H1 (cell line): Measurements from ENCODE around the gene SFTPB. TPM values are rescaled to one million over a fixed set of nuclear protein-coding genes. Genes with fewer than 3 reads are reported as not detected.

Experiments used
- CTCF ChIA-PET: fragments of 300-600 bp; sonication (Branson Sonifier 250); formaldehyde crosslinking; loops from one replicate; lab custom pipeline; 2021; ENCODE audit not compliant: partially characterized antibody; lab: Charles Lee
- POLR2A ChIA-PET: fragments of 300-600 bp; sonication (Branson Sonifier 250); formaldehyde crosslinking; loops from one replicate; lab custom pipeline; 2021; ENCODE audit warnings: inconsistent platforms; ENCODE audit not compliant: partially characterized antibody; lab: Charles Lee
- DNase-seq, 2 experiments: peaks; one replicate each; pipeline versions ENCODE4 v3.0.0 to v3.0.0-alpha.2; 2010 to 2022; ENCODE audit warnings: low spot score in 2 of 2, low read depth in 1 of 2, mixed read lengths in 1 of 2
- FAIRE-seq: peaks from 2 replicates; lab custom pipeline; 2011; peaks lifted over from hg19 to GRCh38; lab: Jason Lieb, UNC
- H2AFZ ChIP-seq: 2 replicates; pipeline ENCODE4 v1.8.1; 2012; ENCODE audit warnings: low read length, inconsistent platforms
- H2AK5ac ChIP-seq: 2 replicates; pipeline ENCODE4 v1.6.1; 2013; ENCODE audit warnings: low read depth, low read length
- H2BK120ac ChIP-seq: replicated peaks from 2 replicates; pipeline ENCODE3; 2013; ENCODE audit warnings: low read depth, low read length, inconsistent platforms
- H2BK12ac ChIP-seq: 2 replicates; pipeline ENCODE4 v1.6.1; 2013; ENCODE audit warnings: low read depth, low read length
- H2BK15ac ChIP-seq: 2 replicates; pipeline ENCODE4 v1.6.1; 2013; ENCODE audit warnings: low read length
- H2BK20ac ChIP-seq: 2 replicates; pipeline ENCODE4 v1.6.1; 2013; ENCODE audit warnings: low read length
- H2BK5ac ChIP-seq: 2 replicates; pipeline ENCODE4 v1.6.1; 2013; ENCODE audit warnings: low read depth, low read length
- H3K14ac ChIP-seq: 2 replicates; pipeline ENCODE4 v1.6.1; 2013; ENCODE audit warnings: inconsistent platforms; ENCODE audit not compliant: insufficient read length
- H3K18ac ChIP-seq: 2 replicates; pipeline ENCODE4 v1.6.1; 2013; ENCODE audit warnings: low read length; ENCODE audit errors: extremely low read depth
- H3K23ac ChIP-seq: 2 replicates; pipeline ENCODE4 v1.6.1; 2013; ENCODE audit warnings: inconsistent platforms; ENCODE audit not compliant: insufficient read length
- H3K23me2 ChIP-seq: 2 replicates; pipeline ENCODE4 v1.6.1; 2013; ENCODE audit warnings: low read depth, low read length
- H3K27ac ChIP-seq: 2 replicates; pipeline ENCODE4 v1.6.1; 2011; ENCODE audit warnings: low read depth, low read length, inconsistent platforms
- H3K27me3 ChIP-seq, 4 experiments: replicated peaks in 1 of 4; 1 replicate in 1 of 4; 2 replicates in 3 of 4; pipeline versions ENCODE4 v1.6.1 to v1.8.1; 2011 to 2013; ENCODE audit warnings: low read length in 3 of 4, mild to moderate bottlenecking in 3 of 4, inconsistent platforms in 2 of 4, mixed read lengths in 2 of 4, moderate library complexity in 1 of 4; ENCODE audit not compliant: control insufficient read depth in 3 of 4, insufficient read depth in 3 of 4; ENCODE audit errors: extremely low read depth in 1 of 4
- H3K36me3 ChIP-seq, 4 experiments: 2 replicates each; pipeline versions ENCODE4 v1.6.1 to v1.8.1; 2011 to 2013; ENCODE audit warnings: mild to moderate bottlenecking in 4 of 4, low read length in 3 of 4, moderate library complexity in 2 of 4, control low read depth in 1 of 4, inconsistent platforms in 1 of 4; ENCODE audit not compliant: insufficient read depth in 4 of 4, control insufficient read depth in 2 of 4
- H3K4ac ChIP-seq: replicated peaks from 2 replicates; pipeline ENCODE3; 2013; ENCODE audit warnings: low read length, low read depth, mixed read lengths, inconsistent platforms; ENCODE audit not compliant: insufficient read length
- H3K4me1 ChIP-seq, 4 experiments: replicated peaks in 1 of 4; 1 replicate in 1 of 4; 2 replicates in 3 of 4; pipeline versions ENCODE4 v1.6.1 to v1.8.1; 2011 to 2013; ENCODE audit warnings: low read length in 3 of 4, inconsistent platforms in 2 of 4, mixed read lengths in 1 of 4; ENCODE audit not compliant: insufficient read depth in 4 of 4, control insufficient read depth in 3 of 4
- H3K4me2 ChIP-seq, 2 experiments: 2 replicates each; pipeline versions ENCODE4 v1.6.1 to v1.8.1; 2011 to 2013; ENCODE audit warnings: low read depth in 2 of 2, low read length in 2 of 2, control low read depth in 1 of 2, inconsistent platforms in 1 of 2, mild to moderate bottlenecking in 1 of 2; ENCODE audit not compliant: insufficient read depth in 1 of 2
- H3K4me3 ChIP-seq, 4 experiments: fragments of 200-600, 300-600 bp in 1 of 4; sonication (generic), shearing (Covaris generic), sonication (Bioruptor Twin) in 1 of 4; 2 replicates each; pipeline versions ENCODE4 v1.5.1 to v1.8.1; 2011 to 2016; ENCODE audit warnings: low read length in 4 of 4, low read depth in 3 of 4, control low read depth in 2 of 4, inconsistent platforms in 2 of 4, mild to moderate bottlenecking in 2 of 4, mixed read lengths in 1 of 4, moderate library complexity in 1 of 4; ENCODE audit not compliant: insufficient read depth in 2 of 4; ENCODE audit errors: extremely low read depth in 1 of 4
- H3K56ac ChIP-seq: replicated peaks from 2 replicates; pipeline ENCODE3; 2013; ENCODE audit warnings: low read depth, mild to moderate bottlenecking, mixed read lengths, low read length, inconsistent platforms; ENCODE audit not compliant: insufficient read length
- H3K79me1 ChIP-seq: 2 replicates; pipeline ENCODE4 v1.6.1; 2013; ENCODE audit warnings: low read depth, low read length, control low read depth
- H3K79me2 ChIP-seq, 2 experiments: 2 replicates each; pipeline versions ENCODE4 v1.6.1 to v1.8.1; 2012 to 2013; ENCODE audit warnings: low read length in 2 of 2, mild to moderate bottlenecking in 2 of 2, inconsistent platforms in 1 of 2; ENCODE audit not compliant: insufficient read depth in 2 of 2, control insufficient read depth in 1 of 2
- H3K9ac ChIP-seq, 4 experiments: replicated peaks in 1 of 4; 1 replicate in 1 of 4; 2 replicates in 3 of 4; pipeline versions ENCODE4 v1.6.1 to v1.8.1; 2011 to 2013; ENCODE audit warnings: low read depth in 3 of 4, low read length in 3 of 4, control low read depth in 2 of 4, mild to moderate bottlenecking in 2 of 4, moderate library complexity in 2 of 4, inconsistent platforms in 1 of 4; ENCODE audit errors: extremely low read depth in 1 of 4
- H3K9me3 ChIP-seq, 2 experiments: 2 replicates each; pipeline versions ENCODE4 v1.6.1 to v1.8.1; 2012 to 2013; ENCODE audit warnings: mild to moderate bottlenecking in 2 of 2, moderate library complexity in 2 of 2, control low read depth in 1 of 2, inconsistent platforms in 1 of 2, low read depth in 1 of 2, low read length in 1 of 2, mixed read lengths in 1 of 2; ENCODE audit not compliant: insufficient read depth in 2 of 2
- H4K20me1 ChIP-seq, 2 experiments: replicated peaks in 1 of 2; 2 replicates each; pipeline versions ENCODE3 to v1.8.1; 2011 to 2013; ENCODE audit warnings: inconsistent platforms in 2 of 2, low read length in 2 of 2, mild to moderate bottlenecking in 1 of 2; ENCODE audit not compliant: insufficient read depth in 2 of 2, control insufficient read depth in 1 of 2
- H4K5ac ChIP-seq: 2 replicates; pipeline ENCODE4 v1.6.1; 2013; ENCODE audit warnings: low read length, low read depth, mixed read lengths, inconsistent platforms; ENCODE audit not compliant: insufficient read length
- H4K8ac ChIP-seq: 2 replicates; pipeline ENCODE4 v1.8.0; 2013; ENCODE audit warnings: mild to moderate bottlenecking, moderate library complexity, low read length, inconsistent platforms; ENCODE audit not compliant: insufficient read depth; ENCODE audit errors: extremely low read depth
- H4K91ac ChIP-seq: replicated peaks from 2 replicates; pipeline ENCODE3; 2013; ENCODE audit warnings: low read length, mixed read lengths, inconsistent platforms; ENCODE audit not compliant: insufficient read length
- ASH2L ChIP-seq: fragments of 200-600, 300-600 bp; sonication (generic); IDR thresholded peaks from one replicate; pipeline ENCODE4 v1.7.1; 2017; ENCODE audit warnings: low read length
- CHD2 ChIP-seq: IDR thresholded peaks from 2 replicates; pipeline ENCODE4 v1.6.1; 2012; ENCODE audit warnings: low read length, improper control_type of control experiment
- CREB1 ChIP-seq: IDR thresholded peaks from 2 replicates; pipeline ENCODE4 v1.6.1; 2012; ENCODE audit warnings: inconsistent platforms
- EZH2 ChIP-seq: fragments of 200-600 bp; sonication (generic); IDR thresholded peaks from 2 replicates; pipeline ENCODE4 v1.7.1; 2012; ENCODE audit warnings: low read depth, mild to moderate bottlenecking, moderate library complexity, low read length, inconsistent platforms; ENCODE audit not compliant: severe bottlenecking
- GTF2F1 ChIP-seq: IDR thresholded peaks from 2 replicates; pipeline ENCODE4 v1.6.1; 2012; ENCODE audit warnings: low read depth, low read length, improper control_type of control experiment, borderline replicate concordance
- KDM1A ChIP-seq: fragments of 200-600, 300-600 bp; sonication (generic); IDR thresholded peaks from 2 replicates; pipeline ENCODE4 v1.7.1; 2016; ENCODE audit warnings: mild to moderate bottlenecking, low read length, borderline replicate concordance
- PHF8 ChIP-seq: fragments of 200-600 bp; sonication (generic); conservative IDR thresholded peaks from 2 replicates; pipeline ENCODE4 v1.7.1; 2012; ENCODE audit warnings: low read depth, mild to moderate bottlenecking, inconsistent platforms, low read length, moderate library complexity
- RFX5 ChIP-seq: IDR thresholded peaks from 2 replicates; pipeline ENCODE4 v1.6.1; 2011; ENCODE audit warnings: low read depth, low read length, improper control_type of control experiment, borderline replicate concordance
- RXRA ChIP-seq: IDR thresholded peaks from 2 replicates; pipeline ENCODE4 v1.6.1; 2011; ENCODE audit warnings: low read depth, mild to moderate bottlenecking, low read length, moderate library complexity; ENCODE audit not compliant: insufficient read depth
- SIN3A ChIP-seq, 2 experiments: IDR thresholded peaks in 1 of 2; conservative IDR thresholded peaks in 1 of 2; 2 replicates each; pipeline ENCODE4 v1.6.1; 2011 to 2012; ENCODE audit warnings: low read length in 2 of 2, improper control_type of control experiment in 1 of 2, low read depth in 1 of 2, mild to moderate bottlenecking in 1 of 2
- TAF7 ChIP-seq: optimal IDR thresholded peaks from 2 replicates; pipeline ENCODE3; 2011; ENCODE audit warnings: low read depth, mild to moderate bottlenecking, inconsistent platforms, low read length, moderate library complexity, borderline replicate concordance
- TEAD4 ChIP-seq: IDR thresholded peaks from 2 replicates; pipeline ENCODE4 v1.6.1; 2012; ENCODE audit warnings: low read depth, low read length, inconsistent platforms, mixed read lengths
- WGBS, 2 experiments: shearing (Covaris generic) in 1 of 2; methylation state at CpG; one replicate each; pipeline versions ENCODE4 v1.1.6 to v1.1.7; 2013 to 2015; ENCODE audit warnings: low lambda C conversion rate in 2 of 2, mixed read lengths in 2 of 2, inconsistent platforms in 1 of 2, low coverage in 1 of 2, missing lambda C conversion rate in 1 of 2; ENCODE audit not compliant: insufficient replicate concordance in 2 of 2, insufficient coverage in 1 of 2, insufficient read length in 1 of 2; ENCODE audit errors: extremely low coverage in 1 of 2, missing lambda C conversion rate in 1 of 2; 5-methylcytosine and 5-hydroxymethylcytosine counted together
- polyA plus RNA-seq, 7 experiments: library from polyadenylated mRNA; depleted of rRNA in 3 of 7; stranded (reverse) in 5 of 7; unstranded in 2 of 7; fragments of >200 nt in 5 of 7; fragments of 200-250 nt in 2 of 7; gene quantifications; 1 replicate in 5 of 7; 2 replicates in 1 of 7; 4 replicates in 1 of 7; pipeline versions ENCODE4 v1.2.1 to v1.2.3, GENCODE V29; 2011 to 2013; ENCODE audit warnings: missing spikeins in 2 of 7, mixed read lengths in 2 of 7
- total RNA-seq: library from RNA; stranded (reverse); fragmentation: NEBNext Ultra II Directional; extraction: Animal tissue kit (Norgen Biotek cat#: 25700); gene quantifications from 2 replicates; pipeline ENCODE4 v1.2.1, GENCODE V29; 2021

The SFTPB gene
- total and polyA plus RNA-seq, 2 of the 8 experiments (the other 6 are each of a cell fraction or from before 2014, with no cell fraction given) = not detected

DNA sequence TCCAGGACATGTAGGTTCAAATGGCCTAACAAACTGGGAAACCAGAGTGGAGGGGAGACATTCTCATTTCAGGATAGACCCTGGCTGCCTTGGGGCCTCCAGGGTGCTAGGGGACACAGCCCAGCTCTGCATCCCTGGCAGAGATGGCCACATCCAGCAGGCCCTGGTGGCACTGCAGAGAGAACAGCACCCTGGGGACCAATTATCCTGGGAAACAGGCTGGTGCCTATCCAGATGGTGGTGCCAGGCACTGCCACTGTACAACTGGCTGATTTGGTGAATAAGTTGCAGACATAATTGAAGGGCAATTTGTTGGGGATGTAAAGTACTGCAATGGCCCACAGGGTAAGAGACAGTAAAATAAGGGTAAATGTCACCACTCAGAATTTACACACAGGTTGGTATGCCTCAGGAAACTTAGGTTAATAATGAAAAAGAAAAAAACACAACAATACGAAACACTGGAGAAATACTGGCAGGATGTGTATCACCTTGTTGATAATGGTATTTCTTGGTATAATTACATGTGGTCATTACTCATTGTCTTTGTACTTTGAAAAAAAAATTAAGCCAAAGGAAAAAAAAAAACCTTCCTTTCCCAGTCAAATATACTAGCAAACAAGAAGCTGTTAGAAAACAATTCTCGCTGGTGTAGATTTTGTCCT is 12.8 kb upstream of the SFTPB start:
- H3K4ac ChIP-seq = no peak overlapping the region
- no peak overlapping the region for H2BK5ac ChIP-seq
- no peak overlapping the region for H3K27ac ChIP-seq
- no peak overlapping the region for H4K91ac ChIP-seq
- no peak overlapping the region for H3K4me3 ChIP-seq
- H3K18ac ChIP-seq = no peak overlapping the region
- ChIA-PET POLR2A (interaction anchor here (0.9 to 2.2 kb wide), 2 partner anchors 25 to 36 kb away, joined by 3 to 10 read pairs; no protein-coding TSS in a partner anchor), CTCF (interaction anchor here (0.6 to 7.5 kb wide), 7 partner anchors 11 to 133 kb away, joined by 3 to 80 read pairs (median 13); no protein-coding TSS in a partner anchor)
- no peak overlapping the region for H4K5ac ChIP-seq
- H2BK120ac ChIP-seq = no peak overlapping the region
- no peak overlapping the region for H3K56ac ChIP-seq
- H3K36me3 ChIP-seq = no peaks in the 10 kb centered on the region
- H3K27me3 ChIP-seq = no peaks in the 10 kb centered on the region; a peak in 1 of 7 replicates
- H2AK5ac ChIP-seq = no peak overlapping the region
- no peak overlapping the region for H4K8ac ChIP-seq
- no peaks in the 10 kb centered on the region for H3K79me1 ChIP-seq
- no peak overlapping the region for H2AFZ ChIP-seq
- H3K4me2 ChIP-seq = no peak overlapping the region
- no peak overlapping the region for H2BK20ac ChIP-seq
- H3K14ac ChIP-seq = no peak overlapping the region
- DNase-seq (no peak), FAIRE-seq (no peak)
- H3K4me1 ChIP-seq = peaks cover 0 to 7% (median 1%) of the 10 kb centered on the region in 4 experiments; a peak in 1 of 7 replicates
- H3K9ac ChIP-seq = no peak overlapping the region
- WGBS, 2 experiments = 87% methylated on average over 2 of the region's 2 CpGs; no CpG with 5 or more reads in 1 of the 2 experiments
- peaks cover 0 to 2% of the 10 kb centered on the region in 2 experiments for H4K20me1 ChIP-seq
- H3K23ac ChIP-seq = no peak overlapping the region
- H3K9me3 ChIP-seq = no peaks in the 10 kb centered on the region
- peaks cover 4% of the 10 kb centered on the region; the same call in 1 of the 2 replicates for H3K23me2 ChIP-seq
- no peak overlapping the region for H2BK15ac ChIP-seq
- H2BK12ac ChIP-seq = no peak overlapping the region
- H3K79me2 ChIP-seq = no peaks in the 10 kb centered on the region
- no peak for TF ChIP-seq EZH2
- TF ChIP-seq RXRA = no peak
- TF ChIP-seq ASH2L = no peak
- no peak for TF ChIP-seq PHF8
- TF ChIP-seq SIN3A (conservative IDR thresholded peaks at IDR 0.05 in 1 of 2, IDR thresholded peaks at IDR 0.05 in 1 of 2; ENCODE audit: low read depth in 1 of 2, low read length in 2 of 2) = no peak
- TF ChIP-seq GTF2F1 = no peak
- no peak for TF ChIP-seq RFX5
- no peak for TF ChIP-seq TEAD4
- TF ChIP-seq TAF7 = no peak
- TF ChIP-seq CREB1 = no peak
- no peak for TF ChIP-seq KDM1A
- TF ChIP-seq CHD2 = no peak
